ENCODE measurements around the gene CSNK2A3.
"Not testable (repeated sequence)": the region's sequence is repeated elsewhere in the genome, so short reads cannot be mapped to it uniquely, and the experiment has no call there.

Gene CSNK2A3

DNA sequence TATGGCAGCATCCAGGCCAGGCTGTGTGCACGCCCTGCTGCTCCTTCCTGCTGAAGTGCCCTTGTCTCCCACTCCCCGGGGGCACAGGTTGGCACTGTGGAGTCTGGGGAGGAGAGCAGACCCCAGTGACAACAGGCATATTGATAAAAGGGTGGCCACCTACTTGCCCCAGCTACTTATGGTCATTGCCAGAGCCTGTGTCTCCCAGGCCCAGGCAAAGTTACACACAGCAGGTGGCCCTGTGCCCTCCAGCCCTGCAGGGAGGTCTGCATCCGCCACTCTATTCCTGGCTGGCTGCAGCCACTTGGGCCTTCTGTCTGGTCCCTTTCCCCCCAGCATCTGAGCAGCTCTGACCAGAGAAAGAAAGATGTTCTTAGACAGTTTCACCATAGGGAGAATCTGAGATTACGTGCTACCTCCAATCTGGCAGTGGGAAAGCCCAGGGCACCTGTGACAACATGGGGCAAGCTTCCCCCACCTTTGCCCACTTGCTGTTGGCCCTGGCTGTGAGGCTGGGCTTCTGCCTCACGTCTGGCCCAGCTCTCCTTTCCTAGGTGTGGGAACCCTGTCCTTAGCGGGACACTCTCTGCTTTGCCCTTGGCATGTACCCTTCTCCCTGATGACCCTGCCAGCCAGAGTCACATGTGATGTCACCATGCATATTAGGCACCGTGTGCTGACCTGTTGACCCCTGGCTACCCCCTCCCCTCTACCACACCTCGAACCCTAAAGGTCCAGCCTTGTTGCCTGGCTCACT is 25.3 kb upstream of the CSNK2A3 start:
- no peak for DNase-seq

DNA sequence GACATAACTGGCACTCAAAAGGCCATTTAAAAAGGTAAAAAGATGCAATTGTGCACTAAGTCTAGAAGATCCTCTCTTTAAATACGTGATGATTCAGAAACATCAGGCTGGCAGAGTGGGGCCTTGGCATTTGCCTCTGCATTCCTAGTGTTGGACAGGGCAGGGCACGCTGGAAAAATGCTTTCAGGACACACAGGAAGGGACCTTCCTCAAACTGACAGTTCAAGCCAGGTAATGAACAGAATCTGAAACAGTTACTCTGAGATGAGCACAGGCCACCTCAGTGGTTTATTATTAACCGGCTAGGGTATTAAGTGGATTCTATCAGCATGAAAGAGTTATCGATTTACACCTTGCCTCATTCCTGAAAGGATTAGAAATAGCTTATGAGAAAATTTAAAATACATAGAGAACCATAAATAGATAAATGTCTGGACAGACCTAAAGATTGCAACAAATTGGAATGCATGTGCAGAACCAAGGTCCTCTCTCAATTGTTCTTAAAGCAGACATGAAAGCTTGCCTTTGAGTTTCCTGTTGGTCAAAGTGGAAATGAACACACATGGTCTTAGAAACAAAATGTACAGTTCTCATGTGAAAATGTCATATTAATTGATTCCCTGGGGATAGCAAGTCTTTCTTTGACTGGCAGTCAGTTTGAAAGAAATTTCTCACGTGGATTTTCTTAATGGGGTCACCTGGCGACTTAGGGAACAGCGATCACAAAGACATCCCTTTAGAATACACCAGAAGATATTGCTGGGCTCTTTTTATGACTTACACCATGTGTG is 21.5 kb upstream of the CSNK2A3 start:
- DNase-seq, result no peak

DNA sequence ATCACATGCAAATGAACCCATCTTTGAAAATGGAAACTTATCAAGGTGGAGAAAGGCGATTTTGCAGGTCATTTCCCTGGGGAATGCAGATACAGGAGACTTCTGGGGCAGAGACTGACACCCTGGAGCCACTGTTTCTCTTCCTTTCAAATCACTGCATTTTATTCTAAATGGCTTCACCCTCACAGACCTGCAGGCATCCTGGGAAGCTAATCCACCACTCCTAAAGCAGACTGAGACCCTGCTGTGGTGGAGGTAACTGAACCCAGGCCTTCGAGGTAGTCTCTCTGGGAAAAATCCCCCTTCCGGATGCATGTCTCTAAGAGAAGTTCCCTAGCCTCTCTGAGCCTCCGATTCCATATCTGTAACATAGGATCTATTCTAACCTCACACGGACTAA is 20.9 kb upstream of the CSNK2A3 start:
- no peak for DNase-seq

DNA sequence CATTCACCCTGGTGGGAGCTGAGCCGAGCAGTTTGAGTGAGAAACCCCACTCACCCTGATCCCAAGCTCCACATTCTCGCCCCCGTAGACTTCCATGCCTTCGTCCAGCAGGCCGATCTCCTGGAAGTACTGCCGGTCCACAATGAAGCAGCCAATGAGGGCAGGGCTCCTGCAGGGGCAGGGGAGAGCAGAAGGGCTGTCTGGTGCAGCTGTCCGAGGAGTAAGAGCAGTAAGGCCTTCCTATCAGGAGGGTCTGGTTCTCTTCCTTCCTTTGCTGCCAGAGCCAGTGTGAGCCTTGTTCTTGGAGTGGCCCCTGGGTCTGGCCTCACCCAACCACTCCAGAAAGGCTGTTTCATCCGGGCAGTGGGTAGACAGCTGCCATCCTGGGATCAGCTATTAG is 19.4 kb upstream of the CSNK2A3 start:
- DNase-seq, result no peak

DNA sequence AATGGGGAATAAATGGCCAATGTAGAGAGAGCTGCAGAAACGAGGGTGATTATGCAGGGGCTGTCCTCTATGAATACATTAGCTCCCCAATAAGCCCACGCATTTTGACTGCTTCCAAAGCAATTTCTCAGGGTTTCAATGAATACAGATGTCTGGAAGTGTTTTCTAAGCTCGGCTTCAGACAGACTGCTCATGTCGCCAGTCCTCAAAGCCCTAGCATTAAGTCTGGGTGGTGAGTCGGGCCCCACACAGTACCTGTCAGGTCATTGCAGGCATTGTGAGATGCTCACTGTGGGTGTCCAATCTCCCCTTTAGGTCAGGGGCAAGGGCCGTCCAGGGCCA is 17.9 kb upstream of the CSNK2A3 start:
- DNase-seq, result no peak

- DNase-seq, result no peak
Observed at GRCh38 chr11:11370255-11370961, 17.4 kb upstream of the CSNK2A3 start.

- no peak for DNase-seq
Observed at GRCh38 chr11:11366793-11367192, 13.7 kb upstream of the CSNK2A3 start.

GRCh38 chr11:11363674-11364073 is 10.6 kb upstream of the CSNK2A3 start:
- DNase-seq, result no peak

DNA sequence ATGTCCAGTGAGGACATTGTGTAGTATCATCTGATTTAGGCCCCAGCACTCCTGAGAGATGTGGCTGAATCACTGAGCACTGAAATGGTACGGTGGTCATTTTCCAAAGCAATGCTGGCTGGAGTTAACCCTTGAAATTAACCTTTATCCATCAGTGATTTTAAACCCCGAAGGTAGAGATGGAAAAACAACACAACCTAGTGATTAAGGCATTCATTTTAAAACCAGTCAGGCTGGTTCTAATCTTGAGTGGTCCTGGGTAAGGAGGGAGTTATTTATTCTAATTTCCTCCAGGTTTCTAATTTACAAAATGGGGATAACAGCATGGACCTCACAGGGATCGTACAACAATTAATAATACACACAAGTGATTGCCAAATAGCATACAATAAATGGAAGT is 6.6 kb upstream of the CSNK2A3 start:
- no peak for DNase-seq

- no peak for DNase-seq
Observed at GRCh38 chr11:11356842-11357241, 3.8 kb upstream of the CSNK2A3 start.

- not testable (repeated sequence) for DNase-seq
Observed at GRCh38 chr11:11351851-11352250, 1.2 kb downstream of the CSNK2A3 start.

- no peak for DNase-seq
Observed at GRCh38 chr11:11351042-11351586, 1.9 kb downstream of the CSNK2A3 start.

DNA sequence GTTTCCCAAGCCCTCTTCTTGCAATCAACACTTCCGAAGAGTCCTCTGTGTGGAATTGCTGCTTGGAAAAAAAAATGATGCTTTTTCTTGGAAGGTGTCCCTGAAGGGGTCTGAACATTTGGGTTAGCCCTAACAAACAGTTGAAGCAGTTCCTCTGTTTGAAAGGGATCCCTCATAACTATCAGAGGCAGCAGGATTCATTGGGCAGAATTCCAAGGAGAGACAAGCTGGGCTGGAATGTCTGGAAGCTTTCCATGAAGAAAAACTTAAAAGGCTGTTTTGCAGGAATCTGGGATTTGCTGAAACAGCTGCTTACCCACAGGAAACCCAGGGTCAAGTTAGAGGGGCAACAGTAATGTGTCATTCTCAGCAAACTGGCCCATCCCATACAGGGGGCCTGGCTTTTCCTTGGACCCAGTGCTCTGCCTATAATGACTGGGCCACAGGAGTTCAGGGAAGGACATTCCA is 3.1 kb downstream of the CSNK2A3 start:
- DNase-seq, result no peak

DNA sequence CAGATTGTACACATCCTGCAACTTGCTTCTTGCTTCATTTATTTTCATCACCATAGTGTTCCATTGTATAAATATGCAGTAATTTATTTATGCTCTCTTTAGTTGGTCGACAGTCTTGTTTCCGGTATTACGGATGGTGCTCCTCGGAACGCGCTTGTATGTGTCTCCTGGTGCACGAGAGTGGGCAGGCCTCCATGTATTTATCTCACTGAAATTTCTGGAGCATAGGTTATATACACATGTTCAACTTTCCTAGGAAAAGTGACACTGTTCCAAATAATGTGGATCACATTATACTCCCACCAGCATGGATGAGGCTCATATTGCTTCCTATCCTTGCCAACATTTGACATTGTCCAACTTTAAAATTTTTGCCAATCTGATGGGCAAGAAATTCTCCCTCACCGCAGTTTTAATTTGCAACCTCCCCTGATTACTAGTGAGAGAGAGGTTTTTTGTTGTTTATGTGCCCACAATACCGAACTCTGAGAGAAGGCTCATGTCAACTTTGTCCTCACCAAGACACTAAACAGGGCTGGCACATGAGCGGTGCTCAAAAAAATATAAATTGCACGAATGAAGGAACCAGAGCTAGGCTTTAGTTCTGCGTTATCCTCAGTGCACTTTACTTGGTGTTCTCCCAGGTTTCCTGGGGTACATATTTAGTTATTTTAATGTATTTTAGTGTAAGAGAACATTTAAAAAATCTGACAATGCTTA is 3.8 kb downstream of the CSNK2A3 start:
- DNase-seq, result no peak

DNA sequence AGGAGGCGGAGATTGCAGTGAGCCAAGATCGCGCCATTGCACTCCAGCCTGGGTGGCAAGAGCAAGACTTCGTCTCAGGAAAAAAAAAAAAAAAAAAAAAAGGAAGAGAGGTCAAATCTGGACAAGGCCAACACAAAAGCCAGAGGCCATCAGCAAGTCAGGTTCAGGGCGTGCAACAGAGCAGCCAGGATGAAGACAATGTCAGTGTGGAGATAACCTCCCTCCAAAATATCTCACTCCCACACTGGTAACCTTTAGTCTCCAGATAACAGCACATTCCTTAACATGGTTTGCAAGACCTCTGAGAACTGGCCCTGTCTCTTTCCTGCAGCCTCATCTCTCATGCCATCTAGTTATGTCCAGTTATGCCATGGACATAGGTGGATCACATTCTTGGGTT is 4.7 kb downstream of the CSNK2A3 start:
- DNase-seq, result no peak

- no peak for DNase-seq
Observed at GRCh38 chr11:11347592-11347991, 5.5 kb downstream of the CSNK2A3 start.

GRCh38 chr11:11346303-11346702 is 6.7 kb downstream of the CSNK2A3 start:
- DNase-seq, result no peak

- no peak for DNase-seq
Observed at GRCh38 chr11:11345099-11345498, 8.0 kb downstream of the CSNK2A3 start.

- DNase-seq, result no peak
Observed at GRCh38 chr11:11344045-11344444, 9.0 kb downstream of the CSNK2A3 start.

DNA sequence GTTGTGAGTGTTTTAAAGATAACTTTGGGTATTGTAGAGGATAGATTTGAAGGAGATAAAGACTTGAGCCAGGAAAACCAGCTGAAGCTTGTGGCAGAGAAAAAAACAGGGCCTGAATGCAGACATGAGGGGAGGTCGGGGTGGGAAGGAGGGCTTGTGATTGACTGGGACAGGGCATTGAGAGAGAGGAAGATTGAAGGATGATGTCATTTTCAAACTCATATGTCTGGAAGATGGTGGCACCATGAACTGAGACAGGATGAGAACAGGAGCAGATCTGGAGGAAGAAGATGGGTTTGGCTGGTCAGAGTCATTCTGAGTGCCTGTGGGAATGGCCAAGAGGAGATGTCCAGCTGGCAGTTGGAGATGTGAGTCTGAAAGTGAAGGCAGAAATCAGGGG is 14.7 kb downstream of the CSNK2A3 start:
- no peak for DNase-seq

- DNase-seq, result no peak
Observed at GRCh38 chr11:11336664-11337063, 16.4 kb downstream of the CSNK2A3 start.

DNA sequence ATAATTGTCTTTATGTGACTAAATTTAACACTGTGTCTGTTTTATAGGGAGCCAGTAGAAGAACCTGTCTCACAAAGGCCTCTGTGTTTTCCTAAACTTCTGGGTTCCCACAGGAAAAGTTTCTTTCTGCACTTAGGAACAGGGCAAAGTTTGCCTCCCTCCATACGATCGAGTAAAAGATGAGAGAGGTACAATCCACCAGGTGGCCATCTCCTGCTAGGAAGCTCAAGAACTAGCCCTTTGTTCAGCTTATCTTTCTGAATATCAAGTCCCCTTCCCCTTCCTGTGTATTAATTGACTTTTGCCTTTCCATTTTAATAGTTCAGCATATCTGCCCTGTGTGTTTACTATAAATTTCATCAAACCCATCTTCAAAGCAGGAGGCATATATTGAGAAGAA is 18.0 kb downstream of the CSNK2A3 start:
- no peak for DNase-seq

- DNase-seq, result no peak
Observed at GRCh38 chr11:11334607-11335006, 18.4 kb downstream of the CSNK2A3 start.
